Fibroblast of skin of left quadriceps (primary cell): ENCODE data around the gene SLC6A7.

Source experiments
- DNase-seq, 2 experiments: peaks; one replicate each; pipeline ENCODE4 v3.0.0-alpha.2; 2013; ENCODE audit warnings: low read depth in 2 of 2

SLC6A7 gene

DNA sequence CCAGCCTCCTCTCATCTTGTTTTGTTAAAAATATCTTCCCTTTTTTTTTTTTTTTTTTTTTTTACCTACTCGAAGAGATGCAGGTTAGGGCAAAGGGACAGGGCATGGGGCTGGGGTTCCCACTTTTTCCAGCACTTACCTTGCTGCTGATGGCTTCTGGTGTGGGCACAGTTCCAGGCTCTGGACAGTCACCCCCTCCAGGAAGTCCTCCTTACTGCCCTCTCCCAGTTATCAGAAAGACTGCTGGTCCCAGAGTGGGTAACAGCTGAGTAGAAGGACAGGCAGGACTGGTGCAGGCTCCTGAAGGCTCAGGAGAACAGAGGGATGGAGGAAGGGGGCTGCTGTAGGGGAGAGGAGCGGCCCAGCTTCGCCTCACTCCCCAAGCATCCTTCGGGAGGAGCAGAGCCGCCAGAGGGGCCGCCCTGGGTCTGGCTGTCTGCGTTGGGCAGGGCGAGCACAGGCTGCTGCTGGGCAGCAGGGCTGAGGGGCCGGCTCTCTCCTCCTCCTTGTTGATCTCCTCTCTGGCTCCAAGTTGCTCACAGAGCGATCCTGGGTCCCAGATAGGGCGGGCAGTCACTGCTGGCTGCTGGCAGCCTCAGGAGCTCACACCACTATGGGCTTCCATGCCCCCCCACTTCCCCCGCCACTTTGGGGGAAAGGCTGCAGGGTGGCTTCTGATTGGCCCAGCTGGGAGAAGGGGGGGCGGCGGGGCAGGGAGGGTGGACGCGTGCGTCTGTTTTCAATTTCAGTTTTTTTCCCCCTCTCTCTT lies 34.4 kb upstream of the SLC6A7 start, which contains the start of gene PDGFRB:
Gene PDGFRB (minus strand): TSS at position 588 of the 769 bp plus-strand sequence. CDS start 18,798 bp downstream, outside the sequence.
- peak; percentile 91 for DNase-seq

DNA sequence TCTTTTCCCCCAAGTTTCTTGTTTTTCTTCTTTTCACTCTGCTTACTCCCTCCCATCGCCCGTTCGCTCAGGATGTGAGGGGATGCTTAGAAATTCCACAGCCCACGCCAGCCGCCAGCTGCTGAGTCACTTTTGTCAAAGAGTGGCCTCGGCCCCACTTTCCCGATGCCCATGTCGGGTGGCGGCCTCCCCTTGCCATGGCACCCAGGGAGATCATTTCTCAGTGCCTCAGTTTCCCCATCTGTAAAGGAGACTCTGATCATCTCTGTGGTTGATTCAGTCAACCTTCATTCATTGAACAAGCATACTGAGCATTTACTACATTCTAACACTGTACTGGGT lies 33.9 kb upstream of the SLC6A7 start:
- no peak for DNase-seq

DNA sequence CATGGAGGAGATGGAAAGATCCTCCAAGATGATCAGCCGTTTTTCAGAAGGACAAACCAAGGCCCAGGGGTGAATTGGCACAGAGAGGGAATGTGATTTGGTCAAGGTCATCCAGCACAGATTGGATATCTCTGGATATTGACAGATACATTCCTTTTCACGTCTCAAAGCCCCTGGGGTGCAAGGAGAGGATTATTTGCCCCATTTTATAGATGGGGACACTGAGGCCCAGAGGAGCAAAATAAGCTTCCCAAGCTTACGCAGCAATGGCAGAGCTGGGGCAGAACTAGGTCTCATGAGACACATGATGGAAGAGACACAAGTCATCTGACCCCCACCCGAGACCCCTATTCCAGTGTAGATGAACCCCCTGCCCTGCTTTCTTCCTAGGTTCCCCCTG lies 33.3 kb upstream of the SLC6A7 start:
- no peak for DNase-seq

DNA sequence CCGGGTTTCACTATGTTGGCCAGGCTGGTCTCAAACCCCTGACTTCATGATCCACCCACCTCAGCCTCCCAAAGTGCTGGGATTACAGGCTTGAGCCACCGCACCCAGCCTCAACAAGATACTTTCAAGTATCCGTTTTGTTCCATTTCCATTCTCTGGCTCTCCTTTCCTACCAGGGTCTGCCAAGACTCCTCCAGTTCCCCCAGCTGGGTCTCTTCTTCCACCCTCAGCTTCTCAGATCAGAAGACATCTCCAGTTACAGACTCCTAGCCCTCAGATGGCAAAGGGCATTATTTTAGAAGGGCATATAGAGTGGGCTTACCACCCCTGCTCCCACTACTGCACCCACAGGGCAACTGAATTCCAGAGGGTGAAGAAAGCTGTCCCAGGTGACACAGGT lies 32.7 kb upstream of the SLC6A7 start:
- DNase-seq: no peak

DNA sequence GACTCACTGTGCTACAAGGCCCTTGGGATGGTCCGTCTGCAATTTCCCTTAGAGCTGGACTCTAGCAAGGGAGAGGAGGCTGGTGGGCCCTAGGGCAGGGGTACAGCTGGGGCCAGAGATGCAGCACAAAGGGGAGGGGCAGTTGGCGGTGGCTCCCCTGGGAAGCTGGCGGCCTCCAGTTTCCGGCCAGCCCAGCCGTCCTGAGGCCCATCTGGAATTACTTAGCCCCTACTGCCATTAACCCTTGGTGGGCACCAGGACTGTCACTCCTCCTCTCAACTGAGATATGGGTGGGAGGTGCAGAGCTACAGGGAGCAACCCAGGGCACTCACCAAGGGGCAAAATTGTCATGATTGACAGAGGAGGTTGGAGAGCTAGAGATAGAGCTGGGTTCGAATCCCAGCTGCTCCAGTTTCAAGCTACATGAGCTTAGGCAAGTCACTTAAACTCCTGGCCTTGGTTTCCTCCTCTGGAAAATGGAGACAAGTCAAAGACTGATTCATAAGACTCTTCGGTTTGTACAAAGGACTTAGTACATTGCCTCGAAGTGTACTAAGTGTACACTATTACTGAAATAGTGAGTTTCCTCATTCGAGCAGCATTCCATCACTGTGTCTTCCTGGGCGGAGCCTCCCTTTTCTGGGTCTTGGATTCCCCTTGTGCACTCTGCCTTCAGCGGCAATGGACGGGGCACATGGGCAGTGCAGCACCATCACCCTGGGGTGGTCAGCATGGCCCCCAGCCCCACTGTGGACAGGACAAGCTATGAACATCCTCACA lies 31.5 kb upstream of the SLC6A7 start:
- no peak for DNase-seq

DNA sequence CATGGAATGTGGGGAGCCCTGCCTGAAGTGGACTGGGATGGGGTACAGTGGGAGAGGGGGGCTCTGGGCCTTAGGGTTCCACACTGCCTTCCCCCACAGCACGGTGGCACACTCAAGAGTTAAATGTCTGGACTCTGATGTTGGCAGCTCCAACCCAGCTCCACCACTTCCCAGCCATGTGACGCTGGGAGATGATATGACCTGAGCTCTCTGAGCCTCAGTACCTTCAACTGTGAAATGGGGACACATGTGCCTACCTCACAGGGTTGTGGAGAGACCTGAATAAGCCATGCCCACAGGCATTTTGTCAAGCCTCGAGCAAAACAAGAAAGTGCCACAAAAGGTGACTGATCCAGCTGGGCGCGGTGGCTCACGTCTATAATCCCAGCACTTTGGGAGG lies 30.8 kb upstream of the SLC6A7 start:
- DNase-seq: no peak

DNA sequence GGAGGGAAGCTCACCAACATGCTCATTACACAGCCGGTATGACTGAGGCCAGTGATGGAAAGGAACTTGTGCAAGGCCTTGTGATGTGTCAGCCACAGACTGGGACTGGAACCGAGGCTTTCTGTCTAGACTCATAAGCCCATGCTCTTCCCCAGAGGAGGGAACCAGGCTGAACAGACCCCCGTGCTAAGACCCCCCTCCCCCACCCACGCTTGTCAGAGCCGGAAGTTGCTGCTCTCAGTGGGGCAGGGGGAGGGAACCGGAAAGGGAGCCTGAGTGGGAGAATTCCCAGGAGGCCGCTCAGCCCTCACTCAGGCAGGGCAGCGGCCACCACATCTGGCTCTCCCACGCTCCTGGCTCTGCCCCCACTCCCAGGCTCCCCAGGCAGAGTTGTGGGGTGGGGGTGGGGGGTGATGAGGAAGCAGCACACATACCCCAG lies 30.1 kb upstream of the SLC6A7 start:
- DNase-seq: peak; percentile 56 to 57

DNA sequence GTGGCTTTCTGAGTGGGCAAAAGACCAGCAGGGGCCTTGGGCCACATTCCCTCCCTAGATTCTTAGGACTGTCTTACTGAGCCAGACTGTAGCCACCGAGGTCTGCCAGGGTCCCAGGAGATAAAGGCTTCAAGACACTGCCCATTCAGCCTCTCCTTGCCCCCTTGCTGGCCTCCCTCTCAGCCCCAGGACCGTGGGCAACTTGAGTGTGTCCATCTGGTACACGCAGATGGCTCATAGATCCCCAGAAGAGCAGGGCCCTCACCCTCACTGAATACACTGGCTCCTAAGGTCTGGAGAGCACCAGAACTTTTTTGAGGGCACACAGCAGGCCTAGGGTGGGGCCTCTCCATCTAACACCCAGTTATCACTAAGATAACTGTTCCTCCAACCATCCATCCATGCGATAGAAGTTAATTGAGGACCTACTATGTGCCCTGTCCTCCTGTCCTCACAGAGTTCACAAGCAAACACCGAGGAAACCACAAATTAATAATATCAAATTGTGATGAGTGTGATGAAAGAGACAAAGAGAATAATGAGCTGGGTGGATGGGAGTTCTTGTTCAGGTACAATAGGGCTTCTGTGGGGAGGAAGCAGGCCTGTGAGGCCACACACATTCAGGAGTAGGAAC lies 29.3 kb upstream of the SLC6A7 start:
- DNase-seq: no peak

DNA sequence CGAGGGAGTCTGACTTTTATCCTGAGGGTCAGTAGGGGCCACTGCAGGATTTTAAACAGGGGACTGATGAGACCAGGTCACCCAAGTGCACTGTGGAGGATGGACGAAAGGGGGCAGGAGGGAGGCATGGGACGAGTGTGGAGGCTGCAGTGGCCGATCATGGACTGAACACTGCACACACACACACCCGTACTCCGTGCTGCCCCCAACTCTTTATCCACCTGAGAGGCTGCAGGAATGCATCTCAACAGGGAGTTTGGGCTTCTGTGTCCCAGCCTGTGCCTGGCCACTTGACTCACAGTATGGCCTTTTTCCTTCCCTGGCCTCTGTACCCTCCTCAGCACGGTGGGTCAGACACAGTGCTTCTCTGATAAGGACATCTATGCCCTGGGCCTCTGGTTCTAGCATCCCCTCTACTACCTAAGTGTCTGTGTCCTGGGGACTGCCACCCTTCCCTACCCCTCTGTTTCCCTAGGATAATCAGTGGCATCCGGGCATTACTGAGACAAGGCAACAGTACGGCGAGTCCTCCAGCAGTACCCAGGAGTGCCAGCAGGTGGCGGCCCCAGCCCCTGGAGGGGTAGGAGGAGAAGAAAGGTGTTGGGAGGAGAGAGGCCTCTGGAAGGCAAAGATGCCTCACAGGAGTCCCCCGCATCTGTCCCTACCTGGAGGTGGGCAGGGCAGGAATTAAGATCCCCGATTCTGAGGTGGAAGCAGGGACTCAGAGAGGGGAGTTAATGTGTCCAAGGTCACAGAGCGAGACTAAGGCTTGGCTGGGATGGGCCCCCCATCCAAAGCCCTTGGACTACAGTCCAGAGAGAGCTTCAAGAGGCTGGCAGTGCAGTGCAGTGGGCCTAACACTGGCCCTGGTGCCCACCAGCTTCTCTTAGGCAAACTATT lies 28.4 kb upstream of the SLC6A7 start:
- DNase-seq: no peak

DNA sequence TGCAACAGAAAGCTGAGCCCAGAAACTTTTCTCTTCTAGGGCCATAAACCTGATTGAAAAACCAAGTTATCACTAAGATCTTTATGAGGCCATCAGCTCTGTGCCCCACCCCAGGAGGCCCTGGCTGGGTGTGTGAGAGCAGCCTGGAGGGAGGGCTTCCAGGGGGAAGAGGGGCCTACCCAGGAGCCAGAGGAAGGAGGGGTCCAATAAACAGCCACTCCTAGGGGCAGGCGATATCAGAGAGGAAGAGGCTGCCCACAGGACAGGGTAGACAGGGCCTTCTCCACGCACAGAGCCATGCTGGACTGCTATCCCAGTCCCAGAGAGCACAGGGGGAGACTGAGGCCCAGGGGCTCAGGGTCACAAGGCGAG lies 27.7 kb upstream of the SLC6A7 start:
- DNase-seq: no peak

DNA sequence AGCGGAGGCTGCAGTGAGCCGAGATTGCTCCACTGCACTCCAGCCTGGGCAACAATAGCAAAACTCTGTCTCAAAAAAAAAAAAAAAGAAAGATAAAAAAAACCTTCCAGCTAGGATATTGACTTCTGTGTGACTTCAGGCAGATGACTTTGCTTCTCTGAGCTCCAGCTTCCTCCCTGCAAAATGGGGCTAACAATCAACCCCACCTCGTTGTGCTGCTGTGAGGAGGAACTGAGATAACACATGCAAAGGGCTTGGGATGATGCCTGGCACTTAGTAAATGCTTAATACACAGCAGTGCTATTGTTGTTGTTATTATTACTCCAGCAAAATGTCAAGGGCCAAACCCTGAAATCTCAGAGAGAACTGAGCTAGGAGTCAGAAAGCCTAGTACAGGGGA lies 26.8 kb upstream of the SLC6A7 start:
- no peak for DNase-seq

DNA sequence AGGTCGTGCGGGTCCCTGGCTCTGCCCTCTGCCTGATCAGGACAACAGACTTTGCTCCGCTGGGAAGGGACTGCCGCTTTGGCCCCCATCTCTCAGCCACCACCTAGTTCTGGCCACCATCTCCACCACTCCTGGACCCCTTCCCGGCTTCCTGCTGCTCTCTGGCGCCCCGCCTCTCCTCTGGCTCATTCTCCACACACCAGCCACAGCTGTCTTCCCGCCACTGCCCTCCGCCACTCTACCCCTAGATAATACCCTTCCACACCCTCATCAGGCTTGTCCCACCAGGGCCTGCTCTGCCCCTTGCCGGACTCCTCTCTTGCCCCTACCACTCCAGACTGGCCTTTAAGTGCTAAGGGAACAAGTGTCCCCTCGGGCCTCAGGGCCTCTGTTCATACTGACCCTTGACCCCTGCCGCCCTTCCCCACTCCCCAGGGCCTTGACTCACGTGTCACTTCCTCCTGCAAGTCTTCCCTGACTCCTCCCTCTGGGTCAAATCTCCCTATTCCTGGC lies 26.3 kb upstream of the SLC6A7 start:
- no peak for DNase-seq

DNA sequence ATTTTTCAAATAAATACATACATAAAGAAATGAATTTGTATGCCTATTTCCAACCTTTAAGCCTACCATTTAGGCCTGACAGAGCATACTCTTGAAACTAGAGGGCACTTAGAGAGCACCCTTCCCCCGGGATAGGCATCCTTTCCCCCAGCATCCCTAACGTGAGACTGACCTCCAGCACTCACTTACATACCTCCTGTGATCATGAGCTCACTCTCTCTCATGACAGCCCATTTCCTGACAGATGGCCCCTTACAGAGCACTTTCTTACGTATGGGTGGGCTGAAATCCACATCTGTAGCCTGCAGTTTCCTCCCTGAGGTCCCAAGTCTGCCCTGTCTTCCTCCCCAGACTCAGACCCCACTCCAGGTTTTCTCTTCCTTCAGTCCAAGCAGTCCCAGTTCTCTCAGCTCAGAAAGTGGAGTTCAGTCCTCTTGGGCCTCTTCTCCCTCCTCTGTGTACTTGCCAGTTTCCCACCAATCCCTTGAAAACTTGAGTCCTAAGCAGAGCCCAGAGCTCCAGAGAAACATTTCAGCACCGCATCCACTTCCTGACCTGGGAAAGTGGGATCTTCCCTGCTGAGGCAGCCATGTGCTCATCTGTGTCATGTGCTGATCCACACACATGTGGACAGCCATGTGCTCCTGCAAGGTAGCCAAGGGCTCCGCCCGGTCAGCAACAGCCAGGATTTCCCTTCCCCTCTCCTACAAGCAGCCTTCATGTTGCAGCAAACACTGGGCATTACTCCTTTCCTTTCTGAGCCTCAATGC lies 25.5 kb upstream of the SLC6A7 start:
- DNase-seq: no peak

DNA sequence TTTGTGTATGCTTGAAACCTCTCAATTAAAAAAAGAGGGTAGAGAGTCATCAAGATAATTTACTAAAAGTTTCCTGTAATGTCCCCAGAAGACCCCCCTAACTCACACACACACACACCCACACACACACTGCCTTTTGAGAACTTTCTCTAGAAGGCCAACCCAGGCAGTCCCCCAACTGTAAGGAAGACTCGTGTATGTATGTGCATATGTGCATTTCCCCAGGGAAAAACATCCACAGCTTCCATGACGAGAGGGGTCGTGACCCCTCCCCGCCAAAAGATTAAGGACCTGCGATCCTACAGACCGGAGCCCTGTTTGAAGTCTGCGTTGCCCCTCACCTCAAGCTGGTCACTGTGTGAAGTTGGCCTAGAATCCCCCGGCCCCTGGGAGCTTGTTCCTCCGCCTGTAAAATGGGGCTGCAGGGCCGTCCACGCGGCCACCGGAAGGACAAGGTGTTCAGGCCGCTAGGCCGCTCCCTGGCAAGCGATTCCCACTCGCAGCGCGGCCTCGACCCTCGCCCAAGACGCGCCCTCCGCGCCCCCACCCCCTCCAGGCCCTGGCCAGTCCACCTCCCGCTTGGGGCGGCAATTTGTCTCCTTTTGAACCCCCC lies 23.7 kb upstream of the SLC6A7 start:
- no peak for DNase-seq

DNA sequence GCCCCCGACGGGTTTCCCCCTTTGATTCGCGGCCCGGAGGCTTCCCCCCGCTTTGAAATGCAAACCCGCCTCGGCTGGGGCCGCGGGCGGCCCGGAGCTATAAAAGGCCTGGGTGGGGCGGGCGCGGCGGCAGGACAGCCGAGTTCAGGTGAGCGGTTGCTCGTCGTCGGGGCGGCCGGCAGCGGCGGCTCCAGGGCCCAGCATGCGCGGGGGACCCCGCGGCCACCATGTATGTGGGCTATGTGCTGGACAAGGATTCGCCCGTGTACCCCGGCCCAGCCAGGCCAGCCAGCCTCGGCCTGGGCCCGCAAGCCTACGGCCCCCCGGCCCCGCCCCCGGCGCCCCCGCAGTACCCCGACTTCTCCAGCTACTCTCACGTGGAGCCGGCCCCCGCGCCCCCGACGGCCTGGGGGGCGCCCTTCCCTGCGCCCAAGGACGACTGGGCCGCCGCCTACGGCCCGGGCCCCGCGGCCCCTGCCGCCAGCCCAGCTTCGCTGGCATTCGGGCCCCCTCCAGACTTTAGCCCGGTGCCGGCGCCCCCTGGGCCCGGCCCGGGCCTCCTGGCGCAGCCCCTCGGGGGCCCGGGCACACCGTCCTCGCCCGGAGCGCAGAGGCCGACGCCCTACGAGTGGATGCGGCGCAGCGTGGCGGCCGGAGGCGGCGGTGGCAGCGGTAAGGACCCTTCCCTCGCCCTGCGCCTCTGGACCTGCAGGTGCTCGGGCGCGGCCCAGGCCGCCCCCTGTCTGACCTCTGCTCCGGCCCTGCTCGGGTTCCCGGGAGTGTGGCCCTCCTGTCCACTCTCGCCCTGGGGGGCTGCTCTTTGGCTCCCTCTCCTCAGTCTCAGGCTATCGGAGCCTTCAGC lies 23.0 kb upstream of the SLC6A7 start, which contains the start of gene CDX1:
Gene CDX1 (plus strand): TSS at position 129 of the 862 bp plus-strand sequence. CDS start 99 bp downstream, at position 228.
- DNase-seq: no peak

DNA sequence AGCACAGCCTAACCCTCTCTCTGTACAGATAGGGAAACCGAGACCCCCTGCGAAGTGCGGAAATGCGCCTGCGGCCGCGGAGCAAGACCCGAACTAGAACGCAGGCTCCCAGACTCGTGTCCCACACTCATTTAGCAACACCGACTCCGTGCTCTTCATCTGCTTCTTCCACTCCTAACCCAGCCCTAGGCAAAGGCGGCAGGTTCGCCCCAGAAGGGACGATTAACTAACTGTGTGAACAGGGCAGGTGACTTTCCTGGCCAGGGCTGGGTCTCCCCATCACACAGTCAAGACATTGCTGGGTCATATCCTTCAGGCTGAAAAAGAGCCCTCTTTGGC lies 22.4 kb upstream of the SLC6A7 start:
- DNase-seq: no peak

DNA sequence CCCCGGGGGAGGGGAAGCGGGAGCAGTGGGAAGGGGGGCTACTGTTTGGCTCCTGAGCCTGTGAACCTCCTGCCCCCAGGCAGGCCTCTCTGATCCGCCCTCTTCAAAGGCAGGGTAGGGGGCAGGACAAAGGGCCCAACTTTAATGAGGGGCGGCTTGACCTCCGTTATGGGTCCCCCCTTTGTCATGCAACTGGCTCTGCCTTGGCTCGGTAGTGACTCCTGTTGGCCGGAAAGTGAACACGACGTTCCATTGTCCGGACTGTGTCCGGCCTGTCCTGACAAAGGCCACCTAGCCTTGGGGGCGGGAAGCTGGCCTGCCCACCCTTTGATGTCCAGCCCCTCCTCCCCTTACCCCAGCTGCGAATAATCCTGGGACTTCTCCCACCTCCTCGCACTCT lies 22.0 kb upstream of the SLC6A7 start:
- DNase-seq: no peak

DNA sequence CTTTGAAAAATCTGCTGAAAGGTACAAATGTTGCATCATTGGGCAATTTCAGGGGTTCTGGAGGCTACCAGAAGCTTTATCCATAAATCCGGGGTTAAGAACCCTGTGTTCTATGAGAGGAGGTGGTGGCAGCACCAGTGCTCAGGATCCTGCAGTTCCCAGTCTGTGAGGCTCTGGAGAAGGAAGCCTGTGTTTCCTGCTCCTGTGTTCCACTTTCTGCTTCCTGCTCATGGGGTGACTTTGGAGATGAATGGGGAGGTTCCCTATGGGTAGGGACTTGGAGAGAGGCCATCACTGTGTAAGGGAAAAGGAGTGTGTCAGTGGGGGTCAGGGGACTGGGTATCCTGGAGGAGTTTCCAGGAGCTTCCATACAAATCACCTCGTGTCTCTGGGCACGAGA lies 21.0 kb upstream of the SLC6A7 start:
- no peak for DNase-seq

DNA sequence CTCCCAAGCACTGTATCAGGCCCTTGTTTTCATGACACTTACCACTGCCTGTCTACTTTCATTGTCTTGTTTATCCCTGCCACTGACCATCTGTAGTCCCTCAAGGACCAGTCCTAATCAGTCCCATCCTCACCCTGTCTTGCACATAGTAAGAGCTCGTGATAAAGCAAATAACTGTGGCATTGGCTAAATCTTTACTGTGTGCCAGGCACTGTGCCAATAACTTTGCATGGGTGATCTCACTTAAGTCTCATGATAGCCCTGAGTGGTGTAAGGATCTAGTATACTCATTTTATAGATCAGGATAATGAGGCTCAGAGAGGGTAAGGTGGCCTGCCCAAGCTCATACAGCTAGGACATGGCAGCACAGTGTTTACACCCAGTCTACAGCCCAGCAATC lies 17.7 kb upstream of the SLC6A7 start:
- DNase-seq: no peak
